KOPT-K1 (cell line): ENCODE data around the gene EHD1.

ENCODE experiments used
- H3K27ac ChIP-seq: fragments of 200-600 bp; sonication (generic); 2 replicates; pipeline ENCODE4 v1.5.1; 2016; ENCODE audit warnings: antibody characterized with exemption, mild to moderate bottlenecking, low read depth, low read length; ENCODE audit not compliant: poor library complexity, severe bottlenecking
- H3K36me3 ChIP-seq: fragments of 200-600 bp; sonication (generic); 2 replicates; pipeline ENCODE4 v1.5.1; 2017; ENCODE audit warnings: antibody characterized with exemption, mild to moderate bottlenecking, low read length, moderate library complexity; ENCODE audit not compliant: insufficient read depth
- H3K9me3 ChIP-seq: fragments of 200-600 bp; sonication (generic); 2 replicates; pipeline ENCODE4 v1.5.1; 2017; ENCODE audit warnings: antibody characterized with exemption, low read length, mild to moderate bottlenecking; ENCODE audit not compliant: insufficient read depth, poor library complexity, severe bottlenecking

The EHD1 gene

GRCh38 chr11:64915376-64915887 is 37.0 kb upstream of the EHD1 start:
- Histone ChIP-seq H3K9me3 (no peaks in the 10 kb centered on the region), H3K27ac (peak overlapping the region; percentile 76), H3K36me3 (peaks cover 35% of the 10 kb centered on the region)

GRCh38 chr11:64914123-64914522 is 35.7 kb upstream of the EHD1 start:
- peaks cover 48% of the 10 kb centered on the region for H3K36me3 ChIP-seq
- H3K27ac ChIP-seq: no peak overlapping the region
- no peaks in the 10 kb centered on the region for H3K9me3 ChIP-seq

GRCh38 chr11:64913171-64913727 is 34.8 kb upstream of the EHD1 start:
- H3K9me3 ChIP-seq: no peaks in the 10 kb centered on the region
- no peak overlapping the region for H3K27ac ChIP-seq
- peaks cover 55% of the 10 kb centered on the region for H3K36me3 ChIP-seq

GRCh38 chr11:64911689-64912088 is 33.3 kb upstream of the EHD1 start:
- Histone ChIP-seq H3K36me3 (peaks cover 70% of the 10 kb centered on the region), H3K27ac (no peak overlapping the region), H3K9me3 (no peaks in the 10 kb centered on the region)

- Histone ChIP-seq H3K27ac (no peak overlapping the region), H3K36me3 (peaks cover 75% of the 10 kb centered on the region)
Observed at GRCh38 chr11:64911142-64911541, 32.7 kb upstream of the EHD1 start.

GRCh38 chr11:64910451-64911093 is 32.2 kb upstream of the EHD1 start:
- H3K36me3 ChIP-seq: peaks cover 81% of the 10 kb centered on the region
- H3K27ac ChIP-seq: no peak overlapping the region
- no peaks in the 10 kb centered on the region for H3K9me3 ChIP-seq

More at GRCh38 chr11:64911142-64911541, 32.7 kb upstream of the EHD1 start:
- no peaks in the 10 kb centered on the region for H3K9me3 ChIP-seq

- Histone ChIP-seq H3K9me3 (no peaks in the 10 kb centered on the region), H3K27ac (no peak overlapping the region), H3K36me3 (peaks cover 83% of the 10 kb centered on the region)
Observed at GRCh38 chr11:64909653-64910343, 31.4 kb upstream of the EHD1 start.

- Histone ChIP-seq H3K36me3 (peaks cover 80% of the 10 kb centered on the region), H3K9me3 (no peaks in the 10 kb centered on the region), H3K27ac (no peak overlapping the region)
Observed at GRCh38 chr11:64908766-64909165, 30.3 kb upstream of the EHD1 start.

GRCh38 chr11:64906314-64906635 is 27.9 kb upstream of the EHD1 start:
- Histone ChIP-seq H3K27ac (no peak overlapping the region), H3K36me3 (peaks cover 80% of the 10 kb centered on the region), H3K9me3 (no peaks in the 10 kb centered on the region)

- no peaks in the 10 kb centered on the region for H3K9me3 ChIP-seq
- no peak overlapping the region for H3K27ac ChIP-seq
- peaks cover 78% of the 10 kb centered on the region for H3K36me3 ChIP-seq
Observed at GRCh38 chr11:64905516-64906313, 27.3 kb upstream of the EHD1 start.

- Histone ChIP-seq H3K27ac (no peak overlapping the region), H3K9me3 (no peaks in the 10 kb centered on the region), H3K36me3 (peaks cover 64% of the 10 kb centered on the region)
Observed at GRCh38 chr11:64903291-64903833, 24.9 kb upstream of the EHD1 start.

GRCh38 chr11:64902102-64902900 is 23.9 kb upstream of the EHD1 start:
- Histone ChIP-seq H3K9me3 (no peaks in the 10 kb centered on the region), H3K27ac (no peak overlapping the region), H3K36me3 (peaks cover 66% of the 10 kb centered on the region)

GRCh38 chr11:64900774-64901173 is 22.4 kb upstream of the EHD1 start:
- Histone ChIP-seq H3K36me3 (peaks cover 64% of the 10 kb centered on the region), H3K27ac (no peak overlapping the region), H3K9me3 (no peaks in the 10 kb centered on the region)

GRCh38 chr11:64900263-64900678 is 21.9 kb upstream of the EHD1 start:
- peaks cover 61% of the 10 kb centered on the region for H3K36me3 ChIP-seq
- no peak overlapping the region for H3K27ac ChIP-seq

More at GRCh38 chr11:64900263-64900678, 21.9 kb upstream of the EHD1 start:
- no peaks in the 10 kb centered on the region for H3K9me3 ChIP-seq
